Activated CD4-positive, alpha-beta T cell treated with anti-CD3 and anti-CD28 coated beads, Interleukin-2, Interleukin-4, amounts not matched to agents 100 ng/mL and 50 ng/mL, durations not matched to agents 16 hours and 8 hours (primary cell): ENCODE data around the gene RAP1GAP2.
A peak's percentile ranks its signal among the peaks of the same experiment; 100 is the strongest.
"Not testable (repeated sequence)": the region's sequence is repeated elsewhere in the genome, so short reads cannot be mapped to it uniquely, and the experiment has no call there.

Source experiments
- DNase-seq: peaks from one replicate; pipeline ENCODE4 v3.0.0-alpha.2; 2020; ENCODE audit warnings: low spot score

Gene RAP1GAP2

GRCh38 chr17:2885733-2886132 lies 89.5 kb downstream of the RAP1GAP2 start:
- no peak for DNase-seq

GRCh38 chr17:2888326-2888725 lies 92.1 kb downstream of the RAP1GAP2 start:
- no peak for DNase-seq

GRCh38 chr17:2889256-2889655 lies 93.0 kb downstream of the RAP1GAP2 start:
- DNase-seq, result no peak

- not testable (repeated sequence) for DNase-seq
Measured at GRCh38 chr17:2890778-2891177, 94.5 kb downstream of the RAP1GAP2 start.

GRCh38 chr17:2892305-2892971 lies 96.2 kb downstream of the RAP1GAP2 start:
- no peak for DNase-seq

GRCh38 chr17:2893422-2893914 lies 97.2 kb downstream of the RAP1GAP2 start:
- no peak for DNase-seq

- no peak for DNase-seq
Measured at GRCh38 chr17:2894782-2895181, 98.5 kb downstream of the RAP1GAP2 start.

- DNase-seq, result no peak
Measured at GRCh38 chr17:2897605-2898004, 101.4 kb downstream of the RAP1GAP2 start.

GRCh38 chr17:2898255-2898926 lies 102.2 kb downstream of the RAP1GAP2 start:
- DNase-seq, result no peak

- no peak for DNase-seq
Measured at GRCh38 chr17:2899906-2900305, 103.7 kb downstream of the RAP1GAP2 start.

- no peak for DNase-seq
Measured at GRCh38 chr17:2900842-2901241, 104.6 kb downstream of the RAP1GAP2 start.

GRCh38 chr17:2901582-2901981 lies 105.3 kb downstream of the RAP1GAP2 start:
- DNase-seq, result no peak

GRCh38 chr17:2902546-2902945 lies 106.3 kb downstream of the RAP1GAP2 start:
- DNase-seq, result no peak

- no peak for DNase-seq
Measured at GRCh38 chr17:2903193-2903974, 107.1 kb downstream of the RAP1GAP2 start.

GRCh38 chr17:2904135-2904534 lies 107.9 kb downstream of the RAP1GAP2 start:
- DNase-seq, result no peak

- no peak for DNase-seq
Measured at GRCh38 chr17:2905269-2905668, 109.0 kb downstream of the RAP1GAP2 start.

- no peak for DNase-seq
Measured at GRCh38 chr17:2905696-2906501, 109.7 kb downstream of the RAP1GAP2 start.

GRCh38 chr17:2906901-2907300 lies 110.7 kb downstream of the RAP1GAP2 start:
- peak; percentile 55 for DNase-seq

- no peak for DNase-seq
Measured at GRCh38 chr17:2909175-2909845, 113.1 kb downstream of the RAP1GAP2 start.

GRCh38 chr17:2909846-2910234 lies 113.6 kb downstream of the RAP1GAP2 start:
- DNase-seq, result no peak

GRCh38 chr17:2911035-2911754 lies 115.0 kb downstream of the RAP1GAP2 start:
- DNase-seq, result no peak
